PC-3 (cell line): ENCODE measurements around the gene FER1L5. TPM values are rescaled to one million over a fixed set of nuclear protein-coding genes. Genes with fewer than 3 reads are reported as not detected.

ENCODE experiments used
- ATAC-seq: fragments of 200-7000 bp; cut with Tn5 transposase; 2 replicates; pipeline ENCODE4 v1.9.1; 2020; ENCODE audit warnings: mild to moderate bottlenecking, moderate library complexity
- BruUV-seq: library from RNA; stranded (reverse); fragments of 400-500 nt; replicated peaks from 2 replicates; lab custom pipeline; 2021; lab: Mats Ljungman, UMichigan
- CTCF ChIA-PET: fragments of 300-600 bp; sonication (Branson Sonifier 250); formaldehyde crosslinking; loops from one replicate; lab custom pipeline; 2022; ENCODE audit warnings: antibody characterized with exemption; lab: Charles Lee
- POLR2A ChIA-PET: fragments of 300-600 bp; sonication (Branson Sonifier 250); formaldehyde crosslinking; loops from one replicate; lab custom pipeline; 2022; ENCODE audit warnings: antibody characterized with exemption; ENCODE audit not compliant: unreplicated experiment; lab: Charles Lee
- DNase-seq: peaks from one replicate; pipeline ENCODE4 v3.0.0-alpha.2; 2015
- H2AFZ ChIP-seq: fragments of 300-600 bp; sonication (generic); 2 replicates; pipeline ENCODE4 v1.6.0; 2016; ENCODE audit warnings: antibody characterized with exemption, low read length
- H3F3A ChIP-seq: fragments of 300-600 bp; sonication (generic); one replicate; pipeline ENCODE4 v1.6.0; 2017; ENCODE audit warnings: antibody characterized with exemption, low read length, control low read depth, mild to moderate bottlenecking; ENCODE audit not compliant: unreplicated experiment
- H3K27ac ChIP-seq: fragments of 300-600 bp; sonication (generic); 2 replicates; pipeline ENCODE4 v1.5.1; 2016; ENCODE audit warnings: mild to moderate bottlenecking, low read length
- H3K27me3 ChIP-seq: fragments of 300-600 bp; sonication (generic); 2 replicates; pipeline ENCODE4 v1.6.1; 2016; ENCODE audit warnings: low read length, mixed read lengths
- H3K36me3 ChIP-seq: fragments of 300-600 bp; sonication (generic); 2 replicates; pipeline ENCODE4 v1.6.1; 2016; ENCODE audit warnings: low read depth, mixed run types, low read length, mixed read lengths
- H3K4me1 ChIP-seq: fragments of 300-600 bp; sonication (generic); 2 replicates; pipeline ENCODE4 v1.5.1; 2016; ENCODE audit warnings: low read length; ENCODE audit not compliant: insufficient read depth
- H3K4me2 ChIP-seq: fragments of 300-600 bp; sonication (generic); 2 replicates; pipeline ENCODE4 v1.6.0; 2016; ENCODE audit warnings: low read length
- H3K4me3 ChIP-seq: fragments of 300-600 bp; sonication (generic); 2 replicates; pipeline ENCODE4 v1.5.1; 2016; ENCODE audit warnings: mild to moderate bottlenecking, low read length, mixed read lengths
- H3K79me2 ChIP-seq: fragments of 300-600 bp; sonication (generic); 2 replicates; pipeline ENCODE4 v1.6.1; 2017; ENCODE audit warnings: low read length, mixed read lengths
- H3K9ac ChIP-seq: fragments of 300-600 bp; sonication (generic); 2 replicates; pipeline ENCODE4 v1.6.0; 2016; ENCODE audit warnings: mild to moderate bottlenecking, low read length
- H3K9me2 ChIP-seq: fragments of 300-600 bp; sonication (generic); replicated peaks from 2 replicates; pipeline ENCODE4 v1.6.1; 2016; ENCODE audit warnings: mixed run types, low read length, mixed read lengths
- H3K9me3 ChIP-seq: fragments of 300-600 bp; sonication (generic); 2 replicates; pipeline ENCODE4 v1.6.1; 2016; ENCODE audit warnings: low read length, mixed read lengths
- H4K20me1 ChIP-seq: fragments of 300-600 bp; sonication (generic); 2 replicates; pipeline ENCODE4 v1.6.1; 2016; ENCODE audit warnings: low read length, mixed read lengths
- EZH2 ChIP-seq: fragments of 300-600 bp; sonication (generic); IDR thresholded peaks from one replicate; pipeline ENCODE4 v1.6.1; 2017; ENCODE audit warnings: antibody characterized with exemption, mild to moderate bottlenecking, low read length; ENCODE audit not compliant: unreplicated experiment
- EZH2phosphoT487 ChIP-seq: fragments of 300-600 bp; sonication (generic); IDR thresholded peaks from 2 replicates; pipeline ENCODE4 v1.6.1; 2018; ENCODE audit warnings: mild to moderate bottlenecking, antibody characterized with exemption, low read length, borderline replicate concordance
- intact Hi-C: fragments of 100-400 bp; cut with micrococcal nuclease; formaldehyde crosslinking; loops from 2 replicates; pipeline ENCODE4 v1.9.0; 2023
- total RNA-seq: library from RNA; depleted of rRNA; stranded (reverse); fragments of >200 nt; gene quantifications from 2 replicates; pipeline ENCODE4 v1.2.3, GENCODE V29; 2014
- TF ChIP-seq, protein P1 (sequence below): fragments of 300-600 bp; sonication (generic); conservative IDR thresholded peaks from 2 replicates; pipeline ENCODE4 v1.5.1; 2017; ENCODE audit warnings: antibody characterized with exemption, low read depth, mild to moderate bottlenecking, low read length

FER1L5 gene
- total RNA-seq, 1 experiment from 2014 or later, result not detected

DNA sequence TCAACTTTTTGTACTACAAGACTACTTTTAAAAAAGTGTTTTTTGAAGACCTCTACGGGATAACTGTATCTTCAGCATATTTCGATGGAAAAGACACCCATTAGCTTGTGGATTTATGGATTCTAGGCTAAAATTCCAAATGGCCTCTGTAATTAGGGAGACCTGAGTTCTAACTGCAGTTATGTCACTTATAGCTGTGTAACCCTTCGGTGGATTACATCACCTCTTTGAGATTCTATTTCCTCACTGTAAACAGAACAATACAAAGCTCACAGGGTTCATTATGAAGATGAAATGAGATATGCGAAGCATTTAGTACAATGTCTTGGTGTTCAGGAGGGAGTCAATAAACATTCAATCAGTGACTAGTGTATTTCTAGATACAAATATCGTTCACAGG lies 73.1 kb downstream of the FER1L5 start:
- BruUV-seq, result no TSS peak

DNA sequence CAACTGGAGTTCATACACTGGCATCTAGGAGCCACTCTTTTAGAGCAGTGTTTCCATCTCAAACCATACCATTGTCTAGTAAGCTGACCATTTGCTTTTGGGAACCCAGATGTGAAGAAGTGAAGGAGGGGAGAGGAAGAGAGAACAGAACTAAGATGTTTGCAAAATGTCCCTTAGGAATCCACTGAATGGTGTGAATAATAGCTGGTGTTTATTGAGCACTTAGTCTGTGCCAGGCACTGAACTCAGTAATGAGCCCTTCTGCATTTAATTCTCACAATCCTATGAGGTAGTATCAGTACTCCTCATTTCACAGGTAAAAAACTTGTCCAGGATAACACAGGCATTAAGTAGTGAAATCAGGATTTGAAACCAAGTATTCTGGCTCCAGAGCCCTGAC lies 73.8 kb downstream of the FER1L5 start:
- BruUV-seq, result no TSS peak
- Histone ChIP-seq H2AFZ (no peak overlapping the region), H3K27me3 (no peaks in the 10 kb centered on the region), H3K9me3 (no peaks in the 10 kb centered on the region), H3K9ac (no peak overlapping the region), H3K4me1 (no peaks in the 10 kb centered on the region), H4K20me1 (no peaks in the 10 kb centered on the region), H3K79me2 (no peaks in the 10 kb centered on the region), H3K9me2 (no peaks in the 10 kb centered on the region), H3K36me3 (peaks cover under 1% of the 10 kb centered on the region), H3K4me3 (no peak overlapping the region), H3K27ac (no peak overlapping the region), H3F3A (no peaks in the 10 kb centered on the region), H3K4me2 (no peak overlapping the region)
- intact Hi-C loops, result no loop called here
- ATAC-seq, result no peak
- TF ChIP-seq EZH2 (no peak), EZH2phosphoT487 (no peak)
- TF ChIP-seq, protein P1, sequence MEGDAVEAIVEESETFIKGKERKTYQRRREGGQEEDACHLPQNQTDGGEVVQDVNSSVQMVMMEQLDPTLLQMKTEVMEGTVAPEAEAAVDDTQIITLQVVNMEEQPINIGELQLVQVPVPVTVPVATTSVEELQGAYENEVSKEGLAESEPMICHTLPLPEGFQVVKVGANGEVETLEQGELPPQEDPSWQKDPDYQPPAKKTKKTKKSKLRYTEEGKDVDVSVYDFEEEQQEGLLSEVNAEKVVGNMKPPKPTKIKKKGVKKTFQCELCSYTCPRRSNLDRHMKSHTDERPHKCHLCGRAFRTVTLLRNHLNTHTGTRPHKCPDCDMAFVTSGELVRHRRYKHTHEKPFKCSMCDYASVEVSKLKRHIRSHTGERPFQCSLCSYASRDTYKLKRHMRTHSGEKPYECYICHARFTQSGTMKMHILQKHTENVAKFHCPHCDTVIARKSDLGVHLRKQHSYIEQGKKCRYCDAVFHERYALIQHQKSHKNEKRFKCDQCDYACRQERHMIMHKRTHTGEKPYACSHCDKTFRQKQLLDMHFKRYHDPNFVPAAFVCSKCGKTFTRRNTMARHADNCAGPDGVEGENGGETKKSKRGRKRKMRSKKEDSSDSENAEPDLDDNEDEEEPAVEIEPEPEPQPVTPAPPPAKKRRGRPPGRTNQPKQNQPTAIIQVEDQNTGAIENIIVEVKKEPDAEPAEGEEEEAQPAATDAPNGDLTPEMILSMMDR, result no peak
- ChIA-PET POLR2A (no interaction called here), CTCF (no interaction called here)
- DNase-seq, result no peak

More for the DNA sequence above, 73.1 kb downstream of the FER1L5 start:
- TF ChIP-seq EZH2phosphoT487, result no peak
- Histone ChIP-seq H3K9me3 (no peaks in the 10 kb centered on the region), H3K9ac (no peak overlapping the region), H3K4me3 (no peak overlapping the region), H3K36me3 (peaks cover 8% of the 10 kb centered on the region), H3K27me3 (no peaks in the 10 kb centered on the region), H3K27ac (no peak overlapping the region), H3K9me2 (no peaks in the 10 kb centered on the region), H2AFZ (no peak overlapping the region), H3F3A (no peaks in the 10 kb centered on the region), H4K20me1 (no peaks in the 10 kb centered on the region), H3K4me2 (no peak overlapping the region), H3K79me2 (no peaks in the 10 kb centered on the region), H3K4me1 (no peaks in the 10 kb centered on the region)
- intact Hi-C loops, result no loop called here
- ChIA-PET CTCF (interaction anchor here (0.5 kb wide), 1 partner anchor 141 kb away, joined by 3 read pairs; no protein-coding TSS in a partner anchor), POLR2A (no interaction called here)
- no peak for DNase-seq
- no peak for ATAC-seq

DNA sequence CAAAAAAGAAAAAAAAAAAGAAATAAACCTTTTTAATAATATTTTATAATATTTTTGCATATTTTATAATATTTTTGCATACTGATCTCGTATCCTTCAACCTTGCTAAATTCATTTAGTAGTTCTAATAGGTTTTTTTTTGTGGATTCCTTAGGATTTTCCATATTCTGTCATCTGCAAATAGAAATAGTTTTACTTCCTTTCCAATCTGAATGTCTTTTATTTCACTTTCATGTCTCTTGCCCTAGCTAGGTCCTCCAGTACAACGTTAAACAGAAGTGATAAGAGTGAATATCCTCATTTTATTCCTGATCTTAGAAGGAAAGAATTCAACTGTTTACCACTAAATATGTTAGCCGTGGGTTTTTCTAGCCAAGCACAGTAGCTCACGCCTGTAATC lies 83.6 kb downstream of the FER1L5 start:
- POLR2A ChIA-PET, result no interaction called here
- Histone ChIP-seq H3K9ac (no peak overlapping the region), H3K27ac (no peak overlapping the region), H4K20me1 (no peaks in the 10 kb centered on the region), H3F3A (no peaks in the 10 kb centered on the region), H3K4me1 (no peaks in the 10 kb centered on the region), H3K9me3 (no peaks in the 10 kb centered on the region), H3K4me2 (no peak overlapping the region), H3K79me2 (no peaks in the 10 kb centered on the region), H2AFZ (no peak overlapping the region), H3K4me3 (no peak overlapping the region), H3K9me2 (no peaks in the 10 kb centered on the region), H3K27me3 (no peaks in the 10 kb centered on the region), H3K36me3 (no peaks in the 10 kb centered on the region; the same call in 1 of the 2 replicates)
- ATAC-seq, result no peak
- DNase-seq, result no peak
- intact Hi-C loops, result no loop called here
- BruUV-seq, result no TSS peak
- CTCF ChIA-PET, result no interaction called here
- TF ChIP-seq EZH2 (no peak), EZH2phosphoT487 (no peak)
- TF ChIP-seq, protein P1, result no peak
